Inflammatory macrophage treated with lipopolysaccharide for 1 hour (primary cell): Measurements from ENCODE around the gene BAIAP3.

Experiments used
- DNase-seq, 2 donors: peaks; one replicate each; pipeline ENCODE4 v3.0.0-alpha.2; 2020 to 2022

BAIAP3 gene

DNA sequence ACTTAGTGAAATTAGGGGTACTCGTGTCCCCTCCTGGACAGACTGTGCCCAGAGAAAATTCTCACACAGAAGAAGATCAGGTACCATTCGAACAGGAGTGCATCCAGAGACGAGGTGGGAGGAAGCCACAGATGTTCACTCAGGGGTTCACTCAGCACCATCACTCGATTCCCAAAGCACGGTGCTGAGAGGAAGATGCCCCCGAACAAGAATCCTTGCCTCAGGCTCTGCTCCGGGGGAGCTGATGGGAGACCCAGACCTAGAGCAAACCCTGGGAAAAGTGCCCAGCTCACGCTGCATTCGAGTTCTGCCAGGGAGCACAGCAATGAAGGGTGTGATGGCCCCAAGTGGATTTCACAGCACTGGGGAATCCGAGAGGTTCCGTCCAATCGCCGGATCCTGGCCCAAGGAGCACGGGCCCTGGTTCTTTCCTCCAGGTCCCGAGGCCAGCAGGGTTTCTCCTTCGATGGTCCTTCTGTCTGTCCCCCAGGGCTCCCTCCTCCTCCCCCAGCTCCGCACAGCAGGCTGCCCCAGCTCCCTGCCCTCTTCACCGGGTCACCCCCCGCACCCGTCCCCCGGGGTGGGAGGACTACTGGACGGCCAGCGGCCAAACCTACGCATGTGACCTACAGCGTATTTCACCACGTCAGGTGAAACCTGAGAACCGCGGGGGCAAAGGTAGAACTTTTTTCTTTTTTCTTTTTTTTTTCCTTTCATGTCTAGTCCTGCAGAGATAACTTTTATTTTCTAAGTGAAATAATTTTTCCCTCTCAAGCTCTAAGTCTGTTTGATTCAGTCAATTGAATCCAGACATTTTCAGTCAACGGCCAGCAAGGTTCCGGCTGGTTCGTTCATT lies 34.2 kb upstream of the BAIAP3 start:
- no peak for DNase-seq

DNA sequence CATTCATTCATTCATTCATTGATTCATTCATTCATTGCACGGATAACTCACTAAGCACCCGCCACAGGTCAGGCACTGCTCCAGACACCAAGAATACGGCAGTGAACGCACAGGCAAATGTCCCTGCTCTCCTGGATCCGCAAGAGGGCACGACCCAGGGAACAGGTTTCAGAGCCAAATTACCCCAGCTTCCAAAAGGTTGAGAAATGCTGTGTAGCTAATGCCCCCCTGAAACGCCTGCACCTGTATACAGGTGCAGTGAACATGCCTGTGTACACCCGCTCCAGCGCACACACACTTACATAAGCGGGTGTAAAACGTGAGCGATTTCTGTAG lies 33.6 kb upstream of the BAIAP3 start:
- DNase-seq: no peak

- DNase-seq: peak; percentile 41 to 79
These were observed 32.6 kb upstream of the BAIAP3 start for GRCh38 chr16:1300664-1301476.

GRCh38 chr16:1301562-1301961 lies 31.9 kb upstream of the BAIAP3 start:
- DNase-seq: no peak

DNA sequence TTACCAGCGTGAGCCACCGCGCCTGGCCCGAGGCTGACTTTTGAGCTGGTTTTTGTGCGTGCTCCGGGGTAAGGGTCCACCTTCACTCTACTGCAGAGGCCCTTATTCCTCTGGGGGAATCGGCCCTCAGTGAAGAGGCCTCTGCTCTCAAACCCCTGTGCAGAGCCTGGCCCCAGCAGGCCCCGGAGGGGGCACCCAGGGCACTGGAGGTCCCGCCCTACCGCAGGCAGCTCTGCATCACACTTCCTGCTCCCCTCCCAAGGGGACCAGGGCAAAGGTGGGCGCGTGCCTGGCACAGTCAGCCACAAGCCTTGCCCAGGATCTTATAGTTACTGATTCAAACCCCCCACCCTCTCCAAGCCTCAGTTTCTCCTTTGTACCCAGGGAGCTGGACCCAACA lies 27.6 kb upstream of the BAIAP3 start:
- DNase-seq: no peak

DNA sequence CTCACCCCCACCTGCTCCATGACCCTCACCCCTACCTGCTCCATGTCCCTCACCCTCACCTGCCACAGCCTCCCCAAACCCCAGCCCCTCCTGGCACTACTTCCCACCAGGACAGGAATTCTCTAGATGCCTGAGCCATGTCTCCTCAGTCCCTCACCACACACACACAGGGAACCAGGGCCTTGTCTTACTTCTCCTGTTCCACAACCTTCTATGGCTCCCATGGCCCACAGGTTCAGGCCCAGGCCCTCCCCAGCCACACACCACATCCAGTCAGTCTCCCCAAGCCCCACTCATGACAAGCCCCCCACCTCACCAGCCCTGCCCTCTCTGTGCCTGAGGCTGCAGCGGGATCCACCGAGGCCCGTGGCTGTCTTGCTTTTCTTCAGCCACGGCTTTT lies 27.1 kb upstream of the BAIAP3 start:
- DNase-seq: no peak

DNA sequence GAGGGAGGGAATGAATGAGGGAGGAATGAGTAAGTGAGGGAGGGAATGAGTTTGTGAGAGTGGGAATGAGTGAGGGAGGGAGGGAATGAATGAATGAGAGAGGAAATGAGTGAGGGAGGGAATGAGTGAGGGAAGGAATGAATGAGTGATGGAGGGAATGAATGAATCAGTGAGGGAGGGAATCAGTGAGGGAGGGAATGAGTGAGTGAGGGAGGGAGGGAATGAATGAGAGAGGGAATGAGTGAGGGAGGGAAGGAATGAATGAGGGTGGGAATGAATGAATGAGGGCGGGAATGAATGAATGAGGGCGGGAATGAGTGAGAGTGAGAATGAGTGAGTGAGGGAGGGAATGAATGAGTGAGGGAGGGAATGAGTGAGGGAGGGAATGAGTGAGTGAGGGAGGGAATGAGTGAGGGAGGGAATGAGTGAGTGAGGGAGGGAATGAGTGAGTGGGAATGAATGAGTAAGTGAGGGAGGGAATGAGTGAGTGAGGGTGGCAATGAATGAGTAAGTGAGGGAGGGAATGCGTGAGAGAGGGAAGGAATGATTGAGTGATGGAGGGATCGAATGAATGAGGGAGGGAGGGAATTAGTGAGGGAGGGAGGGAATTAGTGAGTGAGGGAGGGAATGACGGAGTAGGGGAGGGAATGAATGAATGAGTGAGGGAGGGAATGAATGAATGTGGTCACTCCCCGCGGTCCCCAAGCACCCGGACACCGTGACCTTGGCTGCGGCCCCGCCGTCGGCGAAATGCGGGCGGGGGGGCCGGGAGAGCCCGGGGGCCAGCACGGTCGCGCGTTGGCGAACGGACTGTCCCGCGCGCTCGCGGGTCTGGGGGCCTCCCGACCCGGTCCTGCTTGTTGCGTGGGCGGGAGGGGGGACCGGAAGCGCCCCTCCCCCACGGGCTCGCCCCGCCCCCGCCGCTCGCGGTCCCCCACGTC lies 25.1 kb upstream of the BAIAP3 start:
- no peak for DNase-seq

GRCh38 chr16:1308977-1309885 lies 24.2 kb upstream of the BAIAP3 start, which contains the start of gene UBE2I:
TSS of gene UBE2I (plus strand) at chr16:1309636. CDS start at chr16:1314031, 4,395 bp downstream.
- DNase-seq: peak; percentile 92 to 99

- DNase-seq: peak; percentile 72 to 73
These were observed 23.3 kb upstream of the BAIAP3 start for GRCh38 chr16:1309888-1310831.

- no peak for DNase-seq
These were observed 22.6 kb upstream of the BAIAP3 start for GRCh38 chr16:1310832-1311200.

DNA sequence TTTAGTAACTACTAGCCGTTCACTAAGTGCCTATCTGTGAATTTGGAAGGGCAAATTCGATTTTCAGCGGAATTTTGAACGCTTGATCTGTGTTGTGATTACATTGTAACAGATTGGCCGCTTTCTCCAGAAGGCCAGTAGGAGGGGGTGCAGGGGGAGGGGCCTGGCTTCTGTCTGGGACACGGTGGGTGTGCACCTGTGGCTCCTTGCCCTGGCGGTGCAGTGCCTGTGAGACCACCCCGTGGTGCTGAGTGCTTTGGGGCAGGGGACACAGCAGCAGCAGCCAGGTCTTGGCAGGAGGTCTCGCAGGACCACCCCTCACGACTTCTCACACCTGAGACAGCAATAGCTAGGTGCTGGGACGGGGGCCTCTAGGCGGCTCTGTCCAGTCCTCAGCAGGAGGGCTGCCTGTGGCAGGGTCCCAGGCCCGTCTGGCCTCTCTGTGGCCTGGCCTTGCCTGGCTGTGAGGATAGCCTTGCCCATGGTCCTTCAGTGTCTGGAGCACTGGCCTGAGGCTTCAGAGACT lies 22.2 kb upstream of the BAIAP3 start:
- DNase-seq: no peak

DNA sequence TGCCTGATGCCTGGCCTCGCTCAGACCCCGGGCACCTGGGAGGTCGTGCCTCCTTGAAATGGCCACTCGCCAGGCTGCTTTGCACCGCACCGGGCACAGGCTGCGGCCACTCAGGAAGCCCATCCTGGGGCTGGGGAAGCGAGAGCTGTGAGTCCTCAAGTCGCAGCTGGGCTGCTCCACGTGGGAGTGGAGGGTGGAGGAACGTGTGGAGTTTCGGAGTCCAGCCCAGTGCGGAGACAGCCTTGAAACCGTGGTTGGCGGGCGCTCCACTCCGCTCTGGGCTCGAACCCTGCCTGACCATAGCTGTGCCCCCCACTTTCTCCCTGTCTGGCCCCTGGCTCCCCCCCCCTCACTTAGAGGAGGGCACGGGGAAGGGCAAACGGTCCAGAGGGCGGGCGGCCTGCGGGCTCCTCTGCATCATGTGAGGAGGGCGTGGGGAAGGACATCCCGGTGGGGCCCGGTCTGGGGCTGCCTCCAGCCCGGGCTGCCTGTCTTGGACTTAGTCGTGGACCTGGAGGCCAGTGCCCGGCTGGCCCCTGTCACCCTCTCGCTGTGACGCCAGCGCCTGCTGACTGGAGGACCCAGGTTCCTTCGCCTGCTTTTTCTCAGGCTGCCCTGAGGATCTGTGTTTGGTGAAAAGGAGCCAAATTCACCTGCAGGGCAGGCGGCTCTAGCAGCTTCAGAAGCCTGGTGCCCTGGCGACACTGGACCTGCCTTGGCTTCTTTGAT lies 21.5 kb upstream of the BAIAP3 start:
- peak; percentile 23 to 39 for DNase-seq

DNA sequence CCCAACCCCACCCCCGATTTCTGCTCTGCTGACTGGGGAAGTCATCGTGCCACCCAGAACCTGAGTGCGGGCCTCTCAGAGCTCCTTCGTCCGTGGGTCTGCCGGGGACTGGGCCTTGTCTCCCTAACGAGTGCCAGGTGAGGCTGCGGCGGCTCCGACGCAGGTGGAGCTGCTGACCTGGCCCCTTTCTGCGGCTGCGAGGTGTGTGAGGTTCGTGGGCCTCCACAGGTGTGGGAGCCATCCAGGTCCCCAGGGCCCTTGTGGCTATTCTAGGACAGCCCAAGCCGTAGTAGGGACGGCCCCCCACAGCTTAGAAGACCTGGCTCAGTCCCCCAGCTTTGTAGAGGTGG lies 21.0 kb upstream of the BAIAP3 start:
- no peak for DNase-seq

DNA sequence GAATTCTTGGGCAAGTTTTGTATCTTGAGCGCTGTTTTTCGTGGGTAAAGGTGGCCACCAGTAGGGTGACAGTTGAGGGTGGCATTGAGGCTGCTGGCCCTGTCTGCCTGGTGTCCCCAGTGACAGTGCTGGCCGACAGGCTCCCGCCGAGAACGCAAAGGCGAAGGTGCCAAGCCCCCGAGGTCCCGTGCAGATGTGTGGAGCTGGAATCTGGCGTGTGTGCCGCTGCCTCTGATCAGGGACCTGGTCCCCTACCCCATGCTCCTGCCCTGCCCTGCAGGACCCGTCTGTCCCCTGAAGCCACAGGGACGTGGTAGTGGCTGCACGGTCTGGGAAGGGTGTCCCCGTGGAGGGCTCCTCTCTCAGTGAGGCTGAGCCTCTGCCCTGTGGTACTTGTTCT lies 20.5 kb upstream of the BAIAP3 start:
- DNase-seq: no peak

GRCh38 chr16:1313721-1314369 lies 19.6 kb upstream of the BAIAP3 start:
- no peak for DNase-seq

- no peak for DNase-seq
These were observed 18.9 kb upstream of the BAIAP3 start for GRCh38 chr16:1314399-1315068.

- DNase-seq: no peak
These were observed 18.1 kb upstream of the BAIAP3 start for GRCh38 chr16:1315081-1316032.

GRCh38 chr16:1316033-1316405 lies 17.4 kb upstream of the BAIAP3 start:
- no peak for DNase-seq
